OCI-LY1 (cell line): ENCODE data around the gene TMEM200A.

Experiments used
- H2AFZ ChIP-seq: fragments of 200-600 bp; sonication (generic), shearing (Covaris generic); 2 replicates; pipeline ENCODE4 v1.6.0; 2014; ENCODE audit warnings: antibody characterized with exemption, mild to moderate bottlenecking, low read length
- H3F3A ChIP-seq: fragments of 200-600 bp; sonication (generic), shearing (Covaris generic); 2 replicates; pipeline ENCODE4 v1.6.0; 2014; ENCODE audit warnings: mild to moderate bottlenecking, antibody characterized with exemption, low read length, moderate library complexity; ENCODE audit not compliant: insufficient read depth
- H3K27ac ChIP-seq: fragments of 200-600 bp; sonication (generic); 2 replicates; pipeline ENCODE4 v1.5.1; 2014; ENCODE audit warnings: low read length, mixed run types, mild to moderate bottlenecking, low read depth; ENCODE audit not compliant: poor library complexity, severe bottlenecking
- H3K27me3 ChIP-seq: fragments of 200-600 bp; sonication (generic); 2 replicates; pipeline ENCODE4 v1.6.0; 2014; ENCODE audit warnings: antibody characterized with exemption, mild to moderate bottlenecking, low read length, moderate library complexity; ENCODE audit not compliant: insufficient read depth
- H3K36me3 ChIP-seq: fragments of 200-600 bp; sonication (generic); 2 replicates; pipeline ENCODE4 v1.6.1; 2014; ENCODE audit warnings: mild to moderate bottlenecking, antibody characterized with exemption, low read length, moderate library complexity, mixed read lengths; ENCODE audit not compliant: insufficient read depth
- H3K4me1 ChIP-seq: fragments of 200-600 bp; sonication (generic); 2 replicates; pipeline ENCODE4 v1.5.1; 2014; ENCODE audit warnings: mild to moderate bottlenecking, low read length, moderate library complexity; ENCODE audit not compliant: insufficient read depth, severe bottlenecking
- H3K4me2 ChIP-seq: fragments of 200-600 bp; sonication (generic), shearing (Covaris generic); 2 replicates; pipeline ENCODE4 v1.6.1; 2014; ENCODE audit warnings: low read length
- H3K4me3 ChIP-seq: fragments of 200-600 bp; sonication (generic); 2 replicates; pipeline ENCODE4 v1.5.1; 2014; ENCODE audit warnings: low read length, low read depth, mild to moderate bottlenecking, mixed read lengths; ENCODE audit not compliant: poor library complexity, severe bottlenecking
- H3K79me2 ChIP-seq: fragments of 200-600 bp; shearing (Covaris generic); 2 replicates; pipeline ENCODE4 v1.6.1; 2016; ENCODE audit warnings: mixed run types, low read length, mixed read lengths; ENCODE audit not compliant: insufficient read depth
- H3K9ac ChIP-seq: fragments of 200-600 bp; sonication (generic), shearing (Covaris generic); 2 replicates; pipeline ENCODE4 v1.6.1; 2014; ENCODE audit warnings: mild to moderate bottlenecking, low read length, mixed read lengths
- H3K9me2 ChIP-seq: fragments of 200-600 bp; sonication (generic), shearing (Covaris generic); 2 replicates; pipeline ENCODE4 v1.6.1; 2014; ENCODE audit warnings: low read depth, mild to moderate bottlenecking, low read length, mixed read lengths
- H3K9me3 ChIP-seq: fragments of 200-600 bp; shearing (Covaris generic); 2 replicates; pipeline ENCODE4 v1.6.1; 2014; ENCODE audit warnings: low read length, mixed read lengths
- H4K20me1 ChIP-seq: fragments of 200-600 bp; sonication (generic), shearing (Covaris generic); 2 replicates; pipeline ENCODE4 v1.6.0; 2016; ENCODE audit warnings: mild to moderate bottlenecking, low read length; ENCODE audit not compliant: insufficient read depth
- CTCF ChIP-seq: fragments of 200-600 bp; sonication (generic), shearing (Covaris generic); IDR thresholded peaks from 2 replicates; pipeline ENCODE4 v1.5.1; 2017; ENCODE audit warnings: mild to moderate bottlenecking, antibody characterized with exemption, low read length, moderate library complexity, mixed read lengths
- EZH2 ChIP-seq: fragments of 200-600 bp; sonication (generic), shearing (Covaris generic); IDR thresholded peaks from 2 replicates; pipeline ENCODE4 v1.8.0; 2017; ENCODE audit warnings: borderline replicate concordance, mixed run types, mild to moderate bottlenecking, antibody characterized with exemption, low read length, moderate library complexity, mixed read lengths

The TMEM200A gene

GRCh38 chr6:130366107-130367005 lies 539 bp downstream of the TMEM200A start:
- Histone ChIP-seq H3K4me1 (no peaks in the 10 kb centered on the region), H3F3A (no peaks in the 10 kb centered on the region), H3K27me3 (no peaks in the 10 kb centered on the region), H3K4me2 (no peak overlapping the region), H3K9me2 (no peaks in the 10 kb centered on the region), H3K27ac (no peak overlapping the region), H3K36me3 (no peaks in the 10 kb centered on the region), H3K9me3 (no peaks in the 10 kb centered on the region), H3K9ac (no peak overlapping the region), H2AFZ (no peak overlapping the region), H4K20me1 (no peaks in the 10 kb centered on the region), H3K79me2 (no peaks in the 10 kb centered on the region), H3K4me3 (no peak overlapping the region)
- TF ChIP-seq CTCF (no peak), EZH2 (no peak)

GRCh38 chr6:130367767-130368166 lies 1.9 kb downstream of the TMEM200A start:
- H3K4me2 ChIP-seq, result no peak overlapping the region
- H4K20me1 ChIP-seq, result no peaks in the 10 kb centered on the region
- no peak overlapping the region for H3K4me3 ChIP-seq
- TF ChIP-seq EZH2, result no peak
- no peak for TF ChIP-seq CTCF
- no peaks in the 10 kb centered on the region for H3K9me3 ChIP-seq
- no peaks in the 10 kb centered on the region for H3K36me3 ChIP-seq
- H3F3A ChIP-seq, result no peaks in the 10 kb centered on the region
- no peaks in the 10 kb centered on the region for H3K9me2 ChIP-seq
- H3K4me1 ChIP-seq, result no peaks in the 10 kb centered on the region
- no peak overlapping the region for H3K27ac ChIP-seq
- H3K9ac ChIP-seq, result no peak overlapping the region
- no peak overlapping the region for H2AFZ ChIP-seq
- H3K27me3 ChIP-seq, result no peaks in the 10 kb centered on the region
- no peaks in the 10 kb centered on the region for H3K79me2 ChIP-seq

- Histone ChIP-seq H3K27ac (no peak overlapping the region), H4K20me1 (no peaks in the 10 kb centered on the region), H3K9me3 (no peaks in the 10 kb centered on the region), H3K4me2 (no peak overlapping the region), H3K79me2 (no peaks in the 10 kb centered on the region), H3K27me3 (no peaks in the 10 kb centered on the region), H3F3A (no peaks in the 10 kb centered on the region), H3K9ac (no peak overlapping the region), H2AFZ (no peak overlapping the region), H3K36me3 (no peaks in the 10 kb centered on the region), H3K4me1 (no peaks in the 10 kb centered on the region), H3K4me3 (no peak overlapping the region), H3K9me2 (no peaks in the 10 kb centered on the region)
- TF ChIP-seq EZH2 (no peak), CTCF (no peak)
Observed at GRCh38 chr6:130368576-130368975, 2.8 kb downstream of the TMEM200A start.
